ENCODE data around the gene KCNQ2.
"Not testable (repeated sequence)": the region's sequence is repeated elsewhere in the genome, so short reads cannot be mapped to it uniquely, and the experiment has no call there.

The KCNQ2 gene

GRCh38 chr20:63481503-63481902 lies 9.0 kb upstream of the KCNQ2 start:
- H3K36me3 ChIP-seq (ENCODE audit: control insufficient read depth in 5 of 5, insufficient read depth in 5 of 5, low read length in 5 of 5) = no peaks in the 10 kb centered on the region
- H3K9me3 ChIP-seq (ENCODE audit: control insufficient read depth in 5 of 5, low read length in 5 of 5) = peaks cover 0 to 7% (median 5%) of the 10 kb centered on the region in 5 donors

GRCh38 chr20:63479695-63480419 lies 7.4 kb upstream of the KCNQ2 start:
- H3K9me3 ChIP-seq (ENCODE audit: control insufficient read depth in 5 of 5, low read length in 5 of 5); H3K4me3 ChIP-seq (ENCODE audit: low read depth in 1 of 5, low read length in 5 of 5); H3K4me1 ChIP-seq (ENCODE audit: control insufficient read depth in 5 of 5, insufficient read depth in 5 of 5, low read length in 5 of 5); H3K9ac ChIP-seq (ENCODE audit: low read length in 5 of 5); H3K27ac ChIP-seq (ENCODE audit: low read depth, low read length); H3K36me3 ChIP-seq (ENCODE audit: control insufficient read depth in 5 of 5, insufficient read depth in 5 of 5, low read length in 5 of 5): not testable (repeated sequence)
- H3K27me3 ChIP-seq (ENCODE audit: control insufficient read depth in 5 of 5, insufficient read depth in 4 of 5, low read length in 5 of 5) = peaks cover 29 to 73% (median 61%) of the 10 kb centered on the region in 5 donors

More at GRCh38 chr20:63481503-63481902, 9.0 kb upstream of the KCNQ2 start:
- Histone ChIP-seq H3K4me1 (ENCODE audit: control insufficient read depth in 5 of 5, insufficient read depth in 5 of 5, low read length in 5 of 5) (peaks cover 0 to 9% (median 0%) of the 10 kb centered on the region in 5 donors), H3K4me3 (ENCODE audit: low read depth in 1 of 5, low read length in 5 of 5) (no peak overlapping the region), H3K27me3 (ENCODE audit: control insufficient read depth in 5 of 5, insufficient read depth in 4 of 5, low read length in 5 of 5) (peaks cover 34 to 70% (median 60%) of the 10 kb centered on the region in 5 donors), H3K9ac (ENCODE audit: low read length in 5 of 5) (no peak overlapping the region), H3K27ac (ENCODE audit: low read depth, low read length) (no peak overlapping the region)

- H3K4me3 ChIP-seq (ENCODE audit: low read depth in 1 of 5, low read length in 5 of 5) = no peak overlapping the region
- peaks cover 0 to 9% (median 0%) of the 10 kb centered on the region in 5 donors for H3K4me1 ChIP-seq (ENCODE audit: control insufficient read depth in 5 of 5, insufficient read depth in 5 of 5, low read length in 5 of 5)
- H3K9me3 ChIP-seq (ENCODE audit: control insufficient read depth in 5 of 5, low read length in 5 of 5) = no peaks in the 10 kb centered on the region
- H3K27ac ChIP-seq (ENCODE audit: low read depth, low read length) = no peak overlapping the region
- no peaks in the 10 kb centered on the region for H3K36me3 ChIP-seq (ENCODE audit: control insufficient read depth in 5 of 5, insufficient read depth in 5 of 5, low read length in 5 of 5)
- no peak overlapping the region for H3K9ac ChIP-seq (ENCODE audit: low read length in 5 of 5)
- peaks cover 32 to 79% (median 66%) of the 10 kb centered on the region in 5 donors for H3K27me3 ChIP-seq (ENCODE audit: control insufficient read depth in 5 of 5, insufficient read depth in 4 of 5, low read length in 5 of 5)
Measured at GRCh38 chr20:63478346-63479302, 6.2 kb upstream of the KCNQ2 start.

- H3K4me3 ChIP-seq (ENCODE audit: low read depth in 1 of 5, low read length in 5 of 5) = no peak overlapping the region
- no peak overlapping the region for H3K9ac ChIP-seq (ENCODE audit: low read length in 5 of 5)
- peaks cover 34 to 82% (median 70%) of the 10 kb centered on the region in 5 donors for H3K27me3 ChIP-seq (ENCODE audit: control insufficient read depth in 5 of 5, insufficient read depth in 4 of 5, low read length in 5 of 5)
Measured at GRCh38 chr20:63477944-63478343, 5.5 kb upstream of the KCNQ2 start.

DNA sequence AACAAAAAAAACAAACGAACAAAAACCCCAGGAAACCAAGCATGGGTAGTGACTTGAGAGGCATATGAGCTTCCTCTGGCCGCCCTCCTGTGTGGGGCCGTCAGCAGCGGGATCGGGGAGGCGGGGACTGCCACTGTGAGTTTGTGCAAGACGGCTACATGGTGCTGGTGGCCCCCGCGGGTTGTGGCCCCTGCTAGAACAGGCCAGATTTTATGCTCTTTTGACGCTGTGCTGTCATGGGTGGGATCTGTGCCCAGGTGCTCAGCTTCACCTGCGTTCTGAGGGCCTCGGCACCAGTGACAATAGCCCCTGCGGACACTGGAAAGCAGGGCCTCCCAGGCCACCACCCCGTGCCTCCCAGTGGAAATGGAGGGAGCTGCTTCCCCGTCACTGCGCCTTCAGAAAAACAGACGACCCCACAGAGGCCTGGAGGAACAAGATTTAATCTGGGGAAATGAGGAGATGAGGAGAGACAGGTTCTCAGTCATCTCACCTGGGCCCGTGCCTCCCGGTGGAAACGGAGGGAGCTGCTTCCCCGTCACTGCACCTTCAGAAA lies 4.7 kb upstream of the KCNQ2 start:
- H3K9me3 ChIP-seq (ENCODE audit: control insufficient read depth in 5 of 5, low read length in 5 of 5) = no peaks in the 10 kb centered on the region
- H3K9ac ChIP-seq (ENCODE audit: low read length in 5 of 5) = no peak overlapping the region
- no peak overlapping the region for H3K4me3 ChIP-seq (ENCODE audit: low read depth in 1 of 5, low read length in 5 of 5)
- peaks cover 0 to 1% (median 0%) of the 10 kb centered on the region in 5 donors for H3K4me1 ChIP-seq (ENCODE audit: control insufficient read depth in 5 of 5, insufficient read depth in 5 of 5, low read length in 5 of 5)
- H3K36me3 ChIP-seq (ENCODE audit: control insufficient read depth in 5 of 5, insufficient read depth in 5 of 5, low read length in 5 of 5) = no peaks in the 10 kb centered on the region
- H3K27me3 ChIP-seq (ENCODE audit: control insufficient read depth in 5 of 5, insufficient read depth in 4 of 5, low read length in 5 of 5) = peaks cover 29 to 77% (median 65%) of the 10 kb centered on the region in 5 donors
- no peak overlapping the region for H3K27ac ChIP-seq (ENCODE audit: low read depth, low read length)

More at GRCh38 chr20:63477944-63478343, 5.5 kb upstream of the KCNQ2 start:
- H3K36me3 ChIP-seq (ENCODE audit: control insufficient read depth in 5 of 5, insufficient read depth in 5 of 5, low read length in 5 of 5) = no peaks in the 10 kb centered on the region
- H3K9me3 ChIP-seq (ENCODE audit: control insufficient read depth in 5 of 5, low read length in 5 of 5) = no peaks in the 10 kb centered on the region
- no peak overlapping the region for H3K27ac ChIP-seq (ENCODE audit: low read depth, low read length)
- H3K4me1 ChIP-seq (ENCODE audit: control insufficient read depth in 5 of 5, insufficient read depth in 5 of 5, low read length in 5 of 5) = peaks cover 0 to 4% (median 0%) of the 10 kb centered on the region in 5 donors

GRCh38 chr20:63475209-63475608 lies 2.8 kb upstream of the KCNQ2 start:
- Histone ChIP-seq H3K27ac (ENCODE audit: low read depth, low read length) (no peak overlapping the region), H3K4me3 (ENCODE audit: low read depth in 1 of 5, low read length in 5 of 5) (no peak overlapping the region), H3K9me3 (ENCODE audit: control insufficient read depth in 5 of 5, low read length in 5 of 5) (no peaks in the 10 kb centered on the region), H3K27me3 (ENCODE audit: control insufficient read depth in 5 of 5, insufficient read depth in 4 of 5, low read length in 5 of 5) (peaks cover 40 to 81% (median 66%) of the 10 kb centered on the region in 5 donors), H3K4me1 (ENCODE audit: control insufficient read depth in 5 of 5, insufficient read depth in 5 of 5, low read length in 5 of 5) (peaks cover 0 to 4% (median 0%) of the 10 kb centered on the region in 5 donors), H3K9ac (ENCODE audit: low read length in 5 of 5) (no peak overlapping the region), H3K36me3 (ENCODE audit: control insufficient read depth in 5 of 5, insufficient read depth in 5 of 5, low read length in 5 of 5) (no peaks in the 10 kb centered on the region)

- H3K9me3 ChIP-seq (ENCODE audit: control insufficient read depth in 5 of 5, low read length in 5 of 5) = no peaks in the 10 kb centered on the region
- peaks cover 0 to 4% (median 0%) of the 10 kb centered on the region in 5 donors for H3K4me1 ChIP-seq (ENCODE audit: control insufficient read depth in 5 of 5, insufficient read depth in 5 of 5, low read length in 5 of 5)
- H3K27ac ChIP-seq (ENCODE audit: low read depth, low read length) = no peak overlapping the region
- H3K36me3 ChIP-seq (ENCODE audit: control insufficient read depth in 5 of 5, insufficient read depth in 5 of 5, low read length in 5 of 5) = no peaks in the 10 kb centered on the region
- H3K9ac ChIP-seq (ENCODE audit: low read length in 5 of 5) = no peak overlapping the region
- H3K4me3 ChIP-seq (ENCODE audit: low read depth in 1 of 5, low read length in 5 of 5) = no peak overlapping the region
- H3K27me3 ChIP-seq (ENCODE audit: control insufficient read depth in 5 of 5, insufficient read depth in 4 of 5, low read length in 5 of 5) = peaks cover 45 to 81% (median 68%) of the 10 kb centered on the region in 5 donors
Measured at GRCh38 chr20:63473555-63474449, 1.3 kb upstream of the KCNQ2 start.

- no peak overlapping the region for H3K4me3 ChIP-seq (ENCODE audit: low read depth in 1 of 5, low read length in 5 of 5)
Measured at GRCh38 chr20:63472862-63473390, 471 bp upstream of the KCNQ2 start.

DNA sequence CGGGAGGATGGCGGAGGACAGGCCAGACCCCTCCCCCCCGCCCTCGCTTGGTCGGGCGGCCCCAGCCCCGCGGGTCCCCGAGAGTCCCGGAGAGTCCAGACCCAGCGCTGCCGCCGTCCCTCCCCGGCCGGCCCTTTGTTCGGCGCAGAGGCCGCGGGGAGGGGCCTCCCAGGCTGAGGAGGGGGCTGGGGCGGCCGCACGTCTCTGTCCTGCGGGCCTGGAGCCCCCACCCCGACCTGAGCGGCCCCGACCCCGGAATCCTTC lies 806 bp downstream of the KCNQ2 start:
- Histone ChIP-seq H3K27me3 (ENCODE audit: control insufficient read depth in 5 of 5, insufficient read depth in 4 of 5, low read length in 5 of 5) (peaks cover 53 to 75% (median 68%) of the 10 kb centered on the region in 5 donors), H3K4me1 (ENCODE audit: control insufficient read depth in 5 of 5, insufficient read depth in 5 of 5, low read length in 5 of 5) (peaks cover 0 to 4% (median 0%) of the 10 kb centered on the region in 5 donors), H3K4me3 (ENCODE audit: low read depth in 1 of 5, low read length in 5 of 5) (no peak overlapping the region)

More at GRCh38 chr20:63472862-63473390, 471 bp upstream of the KCNQ2 start:
- H3K27me3 ChIP-seq (ENCODE audit: control insufficient read depth in 5 of 5, insufficient read depth in 4 of 5, low read length in 5 of 5) = peaks cover 47 to 73% (median 66%) of the 10 kb centered on the region in 5 donors
- no peak overlapping the region for H3K27ac ChIP-seq (ENCODE audit: low read depth, low read length)
- peaks cover 0 to 4% (median 0%) of the 10 kb centered on the region in 5 donors for H3K4me1 ChIP-seq (ENCODE audit: control insufficient read depth in 5 of 5, insufficient read depth in 5 of 5, low read length in 5 of 5)
- no peaks in the 10 kb centered on the region for H3K9me3 ChIP-seq (ENCODE audit: control insufficient read depth in 5 of 5, low read length in 5 of 5)
- no peak overlapping the region for H3K9ac ChIP-seq (ENCODE audit: low read length in 5 of 5)
- H3K36me3 ChIP-seq (ENCODE audit: control insufficient read depth in 5 of 5, insufficient read depth in 5 of 5, low read length in 5 of 5) = no peaks in the 10 kb centered on the region

More for the DNA sequence above, 806 bp downstream of the KCNQ2 start:
- Histone ChIP-seq H3K9me3 (ENCODE audit: control insufficient read depth in 5 of 5, low read length in 5 of 5) (no peaks in the 10 kb centered on the region), H3K9ac (ENCODE audit: low read length in 5 of 5) (no peak overlapping the region), H3K27ac (ENCODE audit: low read depth, low read length) (no peak overlapping the region), H3K36me3 (ENCODE audit: control insufficient read depth in 5 of 5, insufficient read depth in 5 of 5, low read length in 5 of 5) (no peaks in the 10 kb centered on the region)
